Measurements from ENCODE around the gene PCED1A.

Gene PCED1A

GRCh38 chr20:2840138-2840966 is at the start of gene PCED1A, which contains the start of gene VPS16:
TSS of gene PCED1A (minus strand) at chr20:2840655. CDS start at chr20:2839912, 743 bp downstream.
TSS of gene VPS16 (plus strand) at chr20:2840745. CDS start at chr20:2840775, 30 bp downstream.
- DNase-seq, result peak; percentile 89

GRCh38 chr20:2889797-2890196 is 49.3 kb upstream of the PCED1A start:
- no peak for DNase-seq

- no peak for DNase-seq
These were observed 48.8 kb upstream of the PCED1A start for GRCh38 chr20:2889209-2889608.

GRCh38 chr20:2888224-2888955 is 47.9 kb upstream of the PCED1A start:
- no peak for DNase-seq

GRCh38 chr20:2887715-2888114 is 47.3 kb upstream of the PCED1A start:
- no peak for DNase-seq

GRCh38 chr20:2883726-2884637 is 43.5 kb upstream of the PCED1A start:
- no peak for DNase-seq

- DNase-seq, result no peak
These were observed 40.2 kb upstream of the PCED1A start for GRCh38 chr20:2880650-2881049.

GRCh38 chr20:2879146-2879545 is 38.7 kb upstream of the PCED1A start:
- DNase-seq, result no peak

GRCh38 chr20:2878515-2878914 is 38.1 kb upstream of the PCED1A start:
- DNase-seq, result no peak

GRCh38 chr20:2875690-2876203 is 35.3 kb upstream of the PCED1A start:
- no peak for DNase-seq

GRCh38 chr20:2874456-2874855 is 34.0 kb upstream of the PCED1A start:
- DNase-seq, result peak; percentile 15

- peak; percentile 69 for DNase-seq
These were observed 33.2 kb upstream of the PCED1A start for GRCh38 chr20:2873747-2874041.

GRCh38 chr20:2873010-2873746 is 32.7 kb upstream of the PCED1A start, which contains the start of gene PTPRA:
TSS of gene PTPRA (plus strand) at chr20:2873481. CDS start at chr20:2964278, 90,797 bp downstream.
- DNase-seq, result peak; percentile 93

- DNase-seq, result peak; percentile 77
These were observed 32.1 kb upstream of the PCED1A start for GRCh38 chr20:2872459-2873009.

- DNase-seq, result peak; percentile 32
These were observed 31.4 kb upstream of the PCED1A start for GRCh38 chr20:2871661-2872458.

GRCh38 chr20:2871111-2871465 is 30.6 kb upstream of the PCED1A start:
- no peak for DNase-seq

- no peak for DNase-seq
These were observed 28.9 kb upstream of the PCED1A start for GRCh38 chr20:2869381-2869780.

- DNase-seq, result no peak
These were observed 26.8 kb upstream of the PCED1A start for GRCh38 chr20:2867081-2867864.

GRCh38 chr20:2866236-2866635 is 25.8 kb upstream of the PCED1A start:
- peak; percentile 17 for DNase-seq

- DNase-seq, result peak; percentile 55
These were observed 25.2 kb upstream of the PCED1A start for GRCh38 chr20:2865630-2866029.
